Ascending aorta (tissue), 2 donors: ENCODE measurements around the gene FHAD1. TPM values are rescaled to one million over a fixed set of nuclear protein-coding genes. Genes with fewer than 3 reads are reported as not detected.

ENCODE experiments used
- DNase-seq, 2 donors: peaks; one replicate each; pipeline ENCODE4 v3.0.0-alpha.2; 2019; ENCODE audit warnings: low spot score in 2 of 2
- H3K27ac ChIP-seq, 2 donors: fragments of 200-600 bp; sonication (generic); one replicate each; pipeline ENCODE4 v1.5.1; 2016 to 2017; ENCODE audit warnings: mild to moderate bottlenecking in 1 of 2
- H3K27me3 ChIP-seq: fragments of 200-600 bp; sonication (generic); one replicate; pipeline ENCODE4 v1.5.1; 2017
- H3K36me3 ChIP-seq, 2 donors: fragments of 200-600 bp; sonication (generic); one replicate each; pipeline ENCODE4 v1.5.1; 2016
- H3K4me1 ChIP-seq, 2 donors: fragments of 200-600 bp; sonication (generic); one replicate each; pipeline ENCODE4 v1.5.1; 2016 to 2017; ENCODE audit warnings: mild to moderate bottlenecking in 1 of 2
- H3K4me3 ChIP-seq, 2 donors: fragments of 200-600 bp; sonication (generic); one replicate each; pipeline ENCODE4 v1.5.1; 2016 to 2017; ENCODE audit warnings: mild to moderate bottlenecking in 1 of 2
- H3K9me3 ChIP-seq, 2 donors: fragments of 200-600 bp; sonication (generic); one replicate each; pipeline ENCODE4 v1.5.1; 2016
- intact Hi-C: fragments of 100-400 bp; cut with DNase I; formaldehyde crosslinking; loops from one replicate; pipeline ENCODE4 v1.15.1; 2023
- total RNA-seq: library from RNA; depleted of rRNA; stranded (reverse); fragments of >200 nt; gene quantifications from one replicate; pipeline ENCODE4 v1.1.0, GENCODE V29; 2016
- TF ChIP-seq, protein P1 (sequence below), 3 experiments: fragments of 200-600 bp in 2 of 3; fragments of 450-650 bp in 1 of 3; sonication (generic) in 2 of 3; IDR thresholded peaks; one replicate each; pipeline ENCODE4 v1.5.1; 2016 to 2019; ENCODE audit warnings: antibody characterized with exemption in 3 of 3, mild to moderate bottlenecking in 1 of 3, moderate library complexity in 1 of 3

FHAD1 gene
- total RNA-seq, 1 donor from 2014 or later: not detected

DNA sequence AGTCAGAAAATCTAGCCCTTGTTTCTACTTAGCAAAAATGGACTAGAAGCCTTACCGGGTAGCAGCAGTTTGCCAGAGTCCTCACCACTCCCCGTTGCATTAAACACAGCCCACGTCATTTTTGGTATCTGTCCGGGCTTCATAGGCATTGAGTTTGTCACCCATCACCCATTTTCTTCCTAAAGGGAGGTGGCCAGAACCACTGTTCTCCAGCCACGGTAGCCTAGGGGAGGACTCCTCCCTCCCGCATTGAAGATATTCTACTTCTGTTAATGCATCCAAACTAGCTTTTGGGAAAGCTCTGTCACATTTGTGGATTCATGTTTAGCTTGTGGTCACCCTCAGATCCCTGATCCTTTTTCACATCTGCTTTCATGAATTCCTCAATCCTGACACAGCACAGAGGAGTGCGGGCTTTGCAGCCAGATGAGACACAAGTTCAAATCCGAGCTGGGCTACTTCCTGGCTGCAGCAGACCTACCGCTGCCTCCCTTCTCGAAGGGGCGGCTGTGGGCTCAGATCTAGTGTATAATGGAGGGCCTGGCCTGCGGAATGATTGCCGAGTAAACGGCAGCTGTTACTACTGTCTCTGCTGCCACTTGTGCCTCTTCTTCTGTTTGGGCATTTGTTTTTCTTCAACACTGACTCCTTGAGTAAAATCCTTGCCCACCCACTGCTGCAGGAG, 99.5 kb downstream of the FHAD1 start:
- Histone ChIP-seq H3K27me3 (no peaks in the 10 kb centered on the region), H3K9me3 (no peaks in the 10 kb centered on the region), H3K27ac (no peak overlapping the region), H3K4me3 (no peak overlapping the region), H3K4me1 (peaks cover 2 to 12% of the 10 kb centered on the region in 2 donors), H3K36me3 (no peaks in the 10 kb centered on the region)
- TF ChIP-seq, protein P1, sequence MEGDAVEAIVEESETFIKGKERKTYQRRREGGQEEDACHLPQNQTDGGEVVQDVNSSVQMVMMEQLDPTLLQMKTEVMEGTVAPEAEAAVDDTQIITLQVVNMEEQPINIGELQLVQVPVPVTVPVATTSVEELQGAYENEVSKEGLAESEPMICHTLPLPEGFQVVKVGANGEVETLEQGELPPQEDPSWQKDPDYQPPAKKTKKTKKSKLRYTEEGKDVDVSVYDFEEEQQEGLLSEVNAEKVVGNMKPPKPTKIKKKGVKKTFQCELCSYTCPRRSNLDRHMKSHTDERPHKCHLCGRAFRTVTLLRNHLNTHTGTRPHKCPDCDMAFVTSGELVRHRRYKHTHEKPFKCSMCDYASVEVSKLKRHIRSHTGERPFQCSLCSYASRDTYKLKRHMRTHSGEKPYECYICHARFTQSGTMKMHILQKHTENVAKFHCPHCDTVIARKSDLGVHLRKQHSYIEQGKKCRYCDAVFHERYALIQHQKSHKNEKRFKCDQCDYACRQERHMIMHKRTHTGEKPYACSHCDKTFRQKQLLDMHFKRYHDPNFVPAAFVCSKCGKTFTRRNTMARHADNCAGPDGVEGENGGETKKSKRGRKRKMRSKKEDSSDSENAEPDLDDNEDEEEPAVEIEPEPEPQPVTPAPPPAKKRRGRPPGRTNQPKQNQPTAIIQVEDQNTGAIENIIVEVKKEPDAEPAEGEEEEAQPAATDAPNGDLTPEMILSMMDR (IDR thresholded peaks at IDR 0.05): no peak
- DNase-seq: no peak
- intact Hi-C loops: no loop called here

DNA sequence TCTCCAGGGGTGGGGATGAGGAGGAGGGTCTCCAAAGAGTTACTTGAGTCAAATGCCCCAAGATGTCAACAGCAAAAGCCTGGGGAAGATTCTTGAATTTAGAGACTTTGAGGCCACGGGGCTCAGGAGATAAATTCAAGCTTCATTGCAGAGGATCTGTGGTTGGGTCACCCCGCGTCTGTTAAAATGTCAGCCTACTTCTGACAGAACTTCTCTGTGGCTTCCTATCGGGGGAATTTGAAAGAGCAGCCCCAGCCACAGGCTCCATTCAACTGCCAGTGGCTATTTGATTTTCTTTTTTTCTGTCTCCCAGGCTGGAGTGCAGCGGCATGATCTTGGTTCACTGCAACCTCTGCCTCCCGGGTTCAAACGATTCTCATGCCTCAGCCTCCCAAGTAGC, 100.2 kb downstream of the FHAD1 start:
- Histone ChIP-seq H3K36me3 (no peaks in the 10 kb centered on the region), H3K4me3 (no peak overlapping the region), H3K9me3 (no peaks in the 10 kb centered on the region), H3K4me1 (peaks cover 0 to 17% of the 10 kb centered on the region in 2 donors), H3K27me3 (no peaks in the 10 kb centered on the region), H3K27ac (no peak overlapping the region)
- TF ChIP-seq, protein P1 (IDR thresholded peaks at IDR 0.05): no peak
- DNase-seq: no peak
- intact Hi-C loops: no loop called here

DNA sequence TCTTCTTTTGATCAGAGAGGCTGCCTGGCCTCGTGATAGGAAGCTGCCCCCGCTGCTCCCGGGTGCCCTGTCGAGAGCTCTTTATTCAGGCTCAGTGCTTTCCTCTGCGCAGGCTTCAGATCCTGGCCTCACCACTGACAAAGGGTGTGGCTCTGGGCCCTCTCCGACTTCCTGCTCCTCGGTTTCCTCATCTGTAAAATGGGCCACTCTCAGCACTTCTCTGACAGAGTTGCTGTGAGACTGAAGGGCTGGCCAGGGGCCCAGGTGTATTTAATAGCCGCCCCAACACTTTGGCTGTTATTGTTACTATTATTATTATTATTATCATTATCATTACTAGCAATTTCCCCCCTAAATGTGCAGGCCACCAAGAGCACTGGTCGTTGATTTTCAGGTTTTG, 101.6 kb downstream of the FHAD1 start:
- TF ChIP-seq, protein P1 (IDR thresholded peaks at IDR 0.05): no peak
- H3K4me1 ChIP-seq: peaks cover 0 to 8% of the 10 kb centered on the region in 2 donors
- no peak overlapping the region for H3K27ac ChIP-seq
- intact Hi-C loops: no loop called here
- H3K4me3 ChIP-seq: no peak overlapping the region
- DNase-seq: no peak
- H3K36me3 ChIP-seq: no peaks in the 10 kb centered on the region
- no peaks in the 10 kb centered on the region for H3K9me3 ChIP-seq
- H3K27me3 ChIP-seq: no peaks in the 10 kb centered on the region

DNA sequence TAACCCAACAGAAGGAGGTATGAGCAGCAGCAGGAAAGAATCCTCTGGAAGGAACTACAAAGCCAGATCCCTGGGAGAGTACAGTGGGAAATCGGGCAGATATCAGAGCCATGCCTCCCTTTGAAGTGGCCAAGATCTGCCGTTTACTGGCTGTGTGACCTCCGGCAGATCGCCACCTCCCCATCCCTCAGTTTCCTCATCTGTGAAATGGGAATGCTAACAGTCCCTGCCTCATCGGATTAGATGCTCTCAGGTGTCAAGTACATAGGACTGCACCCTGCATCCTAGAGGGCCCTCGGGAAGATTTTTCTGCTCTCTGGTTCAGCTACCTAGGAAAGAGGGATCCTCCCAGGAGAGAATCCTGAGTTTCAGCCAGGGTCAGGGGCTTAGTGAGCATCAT, 102.1 kb downstream of the FHAD1 start:
- H3K36me3 ChIP-seq: no peaks in the 10 kb centered on the region
- H3K4me3 ChIP-seq: no peak overlapping the region
- no peaks in the 10 kb centered on the region for H3K27me3 ChIP-seq
- TF ChIP-seq, protein P1 (IDR thresholded peaks at IDR 0.05): no peak
- no peaks in the 10 kb centered on the region for H3K9me3 ChIP-seq
- DNase-seq: no peak
- H3K4me1 ChIP-seq: peaks cover 0 to 8% of the 10 kb centered on the region in 2 donors
- intact Hi-C loops: no loop called here
- no peak overlapping the region for H3K27ac ChIP-seq

DNA sequence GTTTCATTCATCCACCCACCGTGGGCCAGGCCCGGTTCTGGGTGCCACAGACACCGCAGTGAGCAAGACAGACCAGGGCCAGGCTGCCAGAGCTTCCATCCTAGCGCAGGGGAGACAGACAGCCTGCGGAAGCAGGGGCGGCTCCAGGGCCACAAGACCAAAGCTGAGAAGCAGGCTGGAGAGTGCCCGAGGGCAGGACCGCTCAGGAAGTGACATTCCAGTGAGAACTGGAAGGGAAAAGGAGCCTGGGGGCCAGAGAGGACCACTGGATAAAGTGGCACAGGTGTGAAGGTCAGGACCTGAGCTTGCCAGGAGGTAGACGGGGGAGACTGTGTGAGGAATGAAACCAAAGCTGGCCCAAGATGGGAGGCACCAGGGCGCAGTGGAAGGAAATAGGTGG, 103.1 kb downstream of the FHAD1 start:
- no peak overlapping the region for H3K27ac ChIP-seq
- no peaks in the 10 kb centered on the region for H3K36me3 ChIP-seq
- intact Hi-C loops: no loop called here
- H3K9me3 ChIP-seq: no peaks in the 10 kb centered on the region
- H3K4me1 ChIP-seq: peaks cover 0 to 8% of the 10 kb centered on the region in 2 donors
- DNase-seq: no peak
- TF ChIP-seq, protein P1 (IDR thresholded peaks at IDR 0.05): no peak
- H3K4me3 ChIP-seq: no peak overlapping the region
- H3K27me3 ChIP-seq: no peaks in the 10 kb centered on the region
